NCI-H1694 (cell line): Measurements from ENCODE around the gene RNF113B.

Experiments
- DNase-seq: peaks from one replicate; lab custom pipeline; 2025; lab: John Stamatoyannopoulos, UW

The RNF113B gene

DNA sequence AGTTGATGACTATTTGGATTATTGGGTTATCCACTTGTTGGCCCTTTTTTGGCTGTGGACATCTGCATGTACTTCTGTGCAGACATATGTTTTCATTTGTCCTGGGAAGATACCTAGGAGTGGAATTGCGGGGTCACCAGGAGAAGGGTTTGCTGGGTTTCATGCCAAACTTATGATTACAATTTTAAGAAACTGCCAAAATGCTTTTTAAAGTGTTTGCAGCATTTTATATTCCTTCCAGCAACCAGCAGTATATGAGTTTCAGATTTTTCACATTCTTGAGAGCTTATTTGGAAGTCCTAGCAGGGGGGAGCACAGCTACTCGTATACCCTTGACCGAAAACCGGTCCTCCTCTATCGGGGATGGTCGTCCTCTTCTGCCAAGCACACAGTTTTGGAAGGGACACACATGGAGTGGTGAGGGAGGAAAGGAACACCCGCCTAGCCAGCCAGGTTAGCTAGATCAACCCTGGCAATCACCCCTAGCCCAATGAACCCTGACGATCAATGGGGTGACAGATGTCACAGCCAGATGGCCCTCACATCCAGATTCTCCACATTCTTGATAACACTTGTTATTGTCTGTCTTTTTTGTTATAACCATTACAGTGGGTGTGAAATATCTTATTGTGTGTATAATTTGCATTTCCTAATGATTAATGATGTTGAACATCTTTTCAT is 26.7 kb upstream of the RNF113B start:
- DNase-seq, result no peak

GRCh38 chr13:98201984-98202383 is 24.9 kb upstream of the RNF113B start:
- no peak for DNase-seq

DNA sequence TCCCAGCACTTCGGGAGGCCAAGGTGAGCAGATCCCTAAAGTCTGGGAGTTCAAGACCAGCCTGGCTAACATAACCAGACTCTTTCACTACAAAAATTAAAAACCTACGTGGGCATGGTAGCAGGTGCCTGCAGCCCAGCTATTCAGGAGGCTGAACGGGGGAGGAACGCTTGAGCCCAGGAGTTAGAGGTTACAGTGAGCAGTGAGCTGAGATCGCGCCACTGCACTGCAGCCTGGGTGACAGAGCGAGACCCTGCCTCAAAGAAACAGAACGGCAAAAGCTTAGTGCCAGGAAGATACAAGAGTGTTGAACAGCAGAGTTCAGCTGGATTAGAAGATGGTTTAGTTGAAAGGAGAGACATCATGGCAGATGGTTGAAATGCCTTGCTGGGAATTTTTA is 24.1 kb upstream of the RNF113B start:
- no peak for DNase-seq

DNA sequence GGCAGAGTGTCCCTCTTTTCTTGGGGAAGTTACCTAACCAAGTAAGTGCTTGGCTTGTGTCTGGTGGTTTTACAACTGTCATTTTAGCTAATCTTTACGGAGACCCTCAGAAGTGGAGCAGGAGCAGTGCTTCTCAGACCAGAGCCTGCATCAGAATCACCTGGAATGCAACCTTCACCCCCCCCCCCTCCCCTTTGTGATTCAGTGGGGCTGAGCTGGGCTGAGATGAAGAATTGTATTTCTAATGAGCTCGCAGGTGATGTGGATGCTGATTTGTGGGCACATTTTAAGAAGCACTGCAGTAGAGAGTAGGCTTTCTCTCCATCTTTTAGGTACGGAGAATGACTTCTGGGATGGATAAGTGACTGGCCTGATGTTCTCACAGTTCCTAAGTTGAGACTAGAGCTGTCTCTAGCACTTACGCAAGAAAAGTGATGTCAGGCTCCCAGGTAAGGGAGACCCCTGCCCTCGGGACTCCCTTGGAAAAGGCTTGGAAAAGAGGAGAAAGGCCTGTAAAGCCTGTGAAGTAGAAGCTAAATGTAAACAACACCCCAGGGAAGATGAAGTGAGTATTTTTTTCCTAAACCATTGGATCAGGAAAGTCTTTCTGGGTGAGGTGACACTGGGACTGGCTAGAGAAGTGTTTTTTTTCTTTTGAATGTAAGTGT is 23.3 kb upstream of the RNF113B start:
- no peak for DNase-seq

GRCh38 chr13:98199480-98199879 is 22.4 kb upstream of the RNF113B start:
- no peak for DNase-seq

DNA sequence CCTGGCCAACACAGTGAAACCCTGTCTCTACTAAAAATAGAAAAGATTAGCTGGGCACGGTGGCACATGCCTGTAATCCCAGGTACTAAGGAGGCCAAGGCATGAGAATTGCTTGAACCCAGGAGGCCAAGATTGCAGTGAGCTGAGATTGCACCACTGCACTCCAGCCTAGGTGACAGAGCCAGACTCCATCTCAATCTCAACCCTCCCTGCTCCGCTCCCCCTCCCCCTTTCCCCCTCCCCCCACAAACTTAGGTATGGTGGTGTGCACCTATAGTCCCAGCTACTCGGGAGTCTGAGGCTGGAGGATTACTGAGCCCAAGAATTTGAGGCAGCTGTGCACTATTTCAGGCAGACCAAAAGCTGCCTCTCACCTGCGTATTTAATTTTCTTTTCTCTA is 21.6 kb upstream of the RNF113B start:
- no peak for DNase-seq

- no peak for DNase-seq
Measured at GRCh38 chr13:98195054-98195791, 18.2 kb upstream of the RNF113B start.

- no peak for DNase-seq
Measured at GRCh38 chr13:98192008-98192407, 14.9 kb upstream of the RNF113B start.

- DNase-seq, result no peak
Measured at GRCh38 chr13:98190889-98191444, 13.9 kb upstream of the RNF113B start.

- no peak for DNase-seq
Measured at GRCh38 chr13:98189841-98190505, 12.9 kb upstream of the RNF113B start.

- no peak for DNase-seq
Measured at GRCh38 chr13:98188544-98189166, 11.6 kb upstream of the RNF113B start.

DNA sequence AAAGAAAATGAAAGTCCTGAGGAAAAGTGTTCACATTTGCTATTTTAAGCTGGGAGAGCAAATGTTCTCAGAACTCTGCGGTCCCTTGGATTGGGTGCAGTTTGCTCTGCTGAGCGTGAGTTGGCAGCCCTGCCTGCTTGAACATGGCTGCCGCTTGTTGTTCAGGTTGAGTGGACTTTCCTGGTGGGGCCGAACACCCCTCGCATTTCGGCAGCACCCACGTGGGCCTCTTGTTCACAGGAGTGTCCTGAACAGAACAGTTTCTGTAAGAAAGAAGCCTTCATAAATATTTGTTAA is 10.8 kb upstream of the RNF113B start:
- no peak for DNase-seq

DNA sequence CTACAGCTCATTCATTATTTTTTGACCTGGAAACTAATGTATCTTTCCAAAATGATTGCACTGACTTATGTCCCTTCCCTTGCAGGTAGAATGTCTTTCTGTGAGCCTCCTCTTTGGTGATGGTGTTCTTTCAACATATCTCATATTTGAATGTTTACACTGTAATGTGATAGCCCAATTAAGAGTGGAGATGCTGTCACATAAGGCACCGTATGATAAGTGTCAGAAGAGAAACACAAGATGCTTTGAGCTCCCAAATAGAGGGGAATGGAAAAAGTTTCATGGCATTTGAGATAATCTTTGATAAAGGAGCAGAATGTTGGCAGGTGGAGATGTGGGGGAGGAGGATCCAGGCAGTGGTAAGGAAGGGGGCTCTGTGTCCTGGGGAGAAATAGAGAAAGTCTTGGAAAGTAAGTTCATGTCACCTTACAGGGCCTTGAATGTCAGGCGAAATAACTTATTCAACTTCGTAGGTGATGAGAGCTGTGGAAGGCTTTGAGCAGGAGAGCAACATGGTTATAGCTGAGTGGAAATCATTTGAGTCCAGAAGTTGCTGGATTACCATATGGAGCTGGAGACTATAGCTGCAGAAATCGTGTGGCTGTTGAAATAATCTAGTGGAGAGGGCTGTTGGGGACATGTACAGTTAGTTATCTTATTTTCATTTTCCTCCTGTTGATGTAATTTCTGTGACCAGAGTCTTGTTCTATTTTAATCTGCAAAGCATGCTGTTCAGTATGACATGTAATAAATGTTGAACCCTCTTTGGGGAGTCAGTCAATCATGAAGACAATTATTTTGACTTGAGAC is 10.3 kb upstream of the RNF113B start:
- DNase-seq, result no peak

DNA sequence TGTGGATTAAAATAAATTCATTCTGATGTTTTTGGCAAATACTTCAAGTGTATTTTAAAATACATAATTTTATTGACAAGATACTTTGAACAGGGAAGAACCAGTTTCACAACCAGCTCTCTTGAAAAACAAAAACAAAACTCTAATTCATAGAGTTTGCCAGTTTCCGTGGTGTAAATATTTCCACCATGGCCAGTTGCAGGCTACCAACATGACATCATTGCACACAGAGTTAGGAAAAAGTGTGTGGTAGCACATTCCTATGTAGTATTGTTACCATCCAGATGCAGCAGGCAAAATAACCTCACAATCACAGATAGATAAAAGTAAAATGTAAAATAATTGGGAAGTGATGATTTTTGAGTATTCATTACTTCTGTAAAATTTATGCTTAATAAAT is 7.7 kb upstream of the RNF113B start:
- DNase-seq, result no peak

DNA sequence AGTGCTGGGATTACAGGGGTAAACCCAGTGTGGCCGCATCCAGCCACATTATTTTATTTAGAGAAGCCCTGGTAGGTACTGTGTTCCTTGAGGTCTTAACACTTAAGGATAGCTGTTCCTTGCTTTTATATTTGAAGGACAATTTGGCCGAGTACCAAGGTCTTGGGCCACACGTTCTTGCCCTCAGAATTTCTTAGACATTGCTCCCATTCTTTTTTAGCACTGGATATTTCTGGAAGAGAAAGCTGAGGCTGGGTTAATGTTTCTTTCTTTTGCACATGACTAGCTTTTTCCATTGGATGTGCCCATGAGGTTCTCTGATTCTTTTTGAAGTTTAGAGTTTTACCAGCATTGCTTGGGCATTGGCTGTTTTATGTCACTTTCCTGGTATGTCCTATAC is 5.5 kb upstream of the RNF113B start:
- DNase-seq, result no peak

DNA sequence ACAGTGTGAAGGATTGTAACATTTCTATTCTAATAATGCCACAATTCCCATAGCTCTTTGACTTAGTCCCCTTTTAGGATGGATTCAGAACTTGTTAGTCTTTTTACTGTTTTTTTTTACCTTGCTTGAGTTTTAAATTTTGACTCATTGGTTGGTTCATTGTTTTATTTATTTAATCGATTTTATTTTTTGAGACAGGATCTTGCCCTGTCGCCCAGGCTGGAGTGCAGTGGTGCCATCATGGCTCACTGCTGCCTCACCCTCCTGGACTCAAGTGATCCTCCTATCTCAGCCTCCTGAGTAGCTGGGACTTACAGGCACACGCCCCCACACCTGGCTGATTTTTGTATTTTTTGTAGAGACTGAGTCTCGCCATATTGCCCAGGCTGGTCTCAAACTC is 5.1 kb upstream of the RNF113B start:
- DNase-seq, result no peak

DNA sequence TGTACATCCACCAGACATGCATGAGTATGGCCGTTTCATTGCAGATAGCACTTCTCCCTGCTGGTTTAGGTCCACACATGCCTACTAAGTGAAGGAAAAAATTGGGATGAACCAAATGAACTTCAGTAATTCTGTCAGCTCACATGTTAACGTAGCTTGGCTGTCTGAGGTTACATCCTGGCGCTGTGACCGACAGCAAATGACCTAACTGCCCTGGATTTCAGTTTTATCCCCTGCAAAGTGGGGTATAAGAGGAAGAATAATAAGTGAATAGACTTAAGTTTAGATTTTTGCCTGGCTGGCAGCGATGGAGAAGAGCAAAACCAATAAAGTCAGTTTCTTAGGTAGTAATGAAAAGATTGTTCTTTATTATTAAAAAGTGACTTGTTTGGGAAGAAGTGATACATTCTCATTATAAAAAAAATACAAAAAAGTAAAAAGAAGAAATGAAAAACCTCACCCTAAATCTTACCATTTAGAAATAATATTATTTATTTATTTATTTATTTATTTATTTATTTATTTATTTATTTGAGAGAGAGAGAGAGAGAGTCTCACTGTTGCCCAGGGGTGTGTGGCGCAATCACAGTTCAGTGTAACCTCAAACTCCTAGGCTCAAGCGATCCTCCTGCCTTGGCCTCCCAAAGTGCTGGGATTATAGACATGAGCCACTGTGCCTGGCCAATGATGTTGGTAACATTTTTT is 4.2 kb upstream of the RNF113B start:
- DNase-seq, result no peak

DNA sequence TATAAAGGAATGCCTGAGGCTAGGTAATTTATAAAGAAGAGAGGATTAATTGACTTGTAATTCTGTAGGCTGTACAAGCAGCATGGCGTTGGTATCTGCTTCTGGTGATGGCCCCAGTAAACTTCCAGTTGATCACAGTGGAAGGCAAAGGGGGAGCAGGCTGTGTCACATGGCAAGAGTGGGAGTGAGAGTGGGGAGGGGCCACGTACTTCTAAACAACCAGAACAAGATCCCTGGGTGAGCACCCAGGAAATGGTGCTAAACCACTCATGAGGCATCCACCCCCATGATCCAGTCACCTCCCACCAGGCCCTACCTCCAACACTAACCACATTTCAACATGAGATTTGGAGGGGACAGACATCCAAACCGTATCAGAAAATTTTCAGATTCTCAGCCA is 3.0 kb upstream of the RNF113B start:
- DNase-seq, result no peak

- DNase-seq, result no peak
Measured at GRCh38 chr13:98175823-98176222, 1.2 kb downstream of the RNF113B start.

- DNase-seq, result no peak
Measured at GRCh38 chr13:98175043-98175442, 2.0 kb downstream of the RNF113B start.

GRCh38 chr13:98174307-98174706 is 2.8 kb downstream of the RNF113B start:
- DNase-seq, result no peak
